DMS 273 treated with DMSO at 0.1 percent for 48 hours (cell line): ENCODE data around the gene SIRT7.
A peak's percentile ranks its signal among the peaks of the same experiment; 100 is the strongest.
"Not testable (repeated sequence)": the region's sequence is repeated elsewhere in the genome, so short reads cannot be mapped to it uniquely, and the experiment has no call there.

ENCODE experiments used
- DNase-seq: peaks from one replicate; lab custom pipeline; 2025; lab: John Stamatoyannopoulos, UW

SIRT7 gene

GRCh38 chr17:81918832-81919545 is 1.0 kb upstream of the SIRT7 start:
- no peak for DNase-seq

DNA sequence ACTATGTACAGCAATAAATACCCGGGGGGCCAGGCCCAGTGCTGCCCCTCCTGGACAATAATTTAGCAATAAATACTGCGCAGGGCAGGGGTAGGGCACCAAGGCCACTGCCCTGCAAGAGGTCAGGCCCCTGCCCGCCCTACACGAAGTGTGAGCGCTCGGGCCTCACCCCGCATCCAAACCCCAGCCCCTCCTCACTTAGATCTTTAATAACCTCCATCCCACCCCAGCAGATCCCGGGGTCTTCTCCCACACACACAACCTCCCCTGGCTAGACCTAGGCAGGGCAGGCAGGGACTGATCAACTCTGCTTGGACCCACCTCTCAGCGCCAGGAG is 325 bp upstream of the SIRT7 start:
- DNase-seq, result not testable (repeated sequence)

GRCh38 chr17:81916234-81917001 is 1.6 kb downstream of the SIRT7 start:
- DNase-seq, result no peak

GRCh38 chr17:81915331-81915730 is 2.6 kb downstream of the SIRT7 start:
- DNase-seq, result no peak

DNA sequence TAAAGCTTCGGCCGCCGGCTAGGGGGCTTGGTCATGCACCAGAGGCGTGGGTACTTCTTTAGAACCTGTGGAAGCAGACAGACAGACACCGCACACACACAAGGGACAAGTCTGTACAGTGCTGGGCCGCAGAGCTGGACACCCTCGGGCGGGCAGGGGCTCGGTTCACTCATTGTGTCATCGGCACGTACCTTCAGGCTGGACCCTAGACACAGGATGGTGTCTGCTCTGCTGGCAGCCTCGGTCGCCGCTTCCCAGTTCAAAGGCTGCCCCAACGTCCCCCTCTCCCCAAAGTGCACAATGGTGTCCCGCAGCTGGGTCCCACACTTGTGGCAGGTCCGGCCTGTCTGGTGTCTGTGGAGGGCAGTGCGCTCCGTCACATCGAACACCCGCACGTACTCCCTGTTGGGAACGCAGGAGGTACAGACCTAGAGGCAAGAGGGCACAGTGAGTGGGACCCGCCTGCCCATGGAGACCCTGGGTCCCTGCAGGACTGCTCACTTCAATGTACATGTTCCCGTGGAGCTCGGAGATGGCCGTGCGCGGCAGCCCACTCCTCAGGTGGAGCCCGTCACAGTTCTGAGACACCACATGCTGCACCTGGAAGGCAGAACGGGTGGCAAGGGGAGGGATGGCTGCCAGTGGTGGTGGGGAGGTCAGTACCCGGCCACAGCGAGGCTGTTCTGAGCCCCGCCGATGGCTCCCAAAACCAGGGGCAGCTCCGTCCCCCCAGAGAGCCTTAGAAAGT is 3.7 kb downstream of the SIRT7 start:
- DNase-seq, result no peak

DNA sequence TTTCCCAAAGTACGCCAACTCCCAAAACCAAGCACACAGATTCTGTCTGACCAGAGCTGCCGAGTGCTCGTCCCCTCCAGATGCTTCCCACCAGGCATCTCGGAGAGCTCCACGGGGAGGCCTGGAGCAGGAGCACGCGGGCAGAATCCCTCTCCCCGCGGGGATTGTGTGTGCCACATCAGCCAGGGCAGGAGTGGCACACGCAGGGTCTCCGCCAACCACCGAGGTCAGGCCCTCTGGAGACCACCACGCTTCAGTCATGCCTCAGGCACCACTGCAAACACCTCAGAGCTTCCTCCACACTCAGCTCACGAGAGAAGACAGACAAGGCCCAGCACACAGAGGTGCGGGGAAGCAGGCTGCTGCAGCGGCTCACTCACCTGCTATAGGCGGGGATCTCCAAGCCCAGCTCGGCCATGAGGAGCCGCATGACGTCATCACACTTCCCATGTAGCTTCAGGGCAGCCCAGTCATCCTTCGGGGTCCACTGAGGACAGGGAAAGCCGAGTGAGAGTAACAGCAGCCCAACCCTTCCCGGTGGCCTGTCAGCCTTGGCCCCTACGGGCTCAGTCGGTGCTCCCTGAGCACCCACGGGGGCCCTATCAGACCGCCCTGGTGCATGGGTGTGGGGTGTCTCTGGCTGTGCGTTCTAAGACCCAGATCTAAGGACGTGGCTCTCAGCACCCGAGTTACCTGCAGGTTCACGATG is 4.4 kb downstream of the SIRT7 start:
- no peak for DNase-seq

- DNase-seq, result no peak
Measured at GRCh38 chr17:81912441-81913309, 5.3 kb downstream of the SIRT7 start.

DNA sequence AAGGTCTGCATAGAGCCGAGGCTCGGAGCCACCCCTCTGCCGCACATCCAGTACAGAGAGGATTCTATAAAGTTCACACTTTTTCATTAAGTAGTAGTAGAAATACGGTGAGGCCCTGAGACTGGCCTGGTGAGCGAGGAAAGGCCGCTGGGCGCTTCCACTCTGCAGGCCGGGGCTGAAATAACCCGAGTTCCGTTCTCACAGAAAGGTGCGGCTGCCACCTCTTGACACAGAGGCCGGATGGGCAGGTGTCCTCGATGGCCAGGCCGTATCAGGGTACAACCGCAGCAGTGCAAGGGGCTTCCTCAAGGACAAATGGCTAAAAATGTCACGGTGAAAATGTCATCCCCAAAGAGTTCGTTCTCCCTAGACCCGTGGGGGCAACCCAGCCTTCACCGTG is 6.0 kb downstream of the SIRT7 start:
- DNase-seq, result no peak

GRCh38 chr17:81911277-81911961 is 6.6 kb downstream of the SIRT7 start, which contains the start of gene PCYT2:
PCYT2 (minus strand) TSS chr17:81911399; CDS start chr17:81911355, 44 bp downstream.
- DNase-seq, result peak; percentile 60

DNA sequence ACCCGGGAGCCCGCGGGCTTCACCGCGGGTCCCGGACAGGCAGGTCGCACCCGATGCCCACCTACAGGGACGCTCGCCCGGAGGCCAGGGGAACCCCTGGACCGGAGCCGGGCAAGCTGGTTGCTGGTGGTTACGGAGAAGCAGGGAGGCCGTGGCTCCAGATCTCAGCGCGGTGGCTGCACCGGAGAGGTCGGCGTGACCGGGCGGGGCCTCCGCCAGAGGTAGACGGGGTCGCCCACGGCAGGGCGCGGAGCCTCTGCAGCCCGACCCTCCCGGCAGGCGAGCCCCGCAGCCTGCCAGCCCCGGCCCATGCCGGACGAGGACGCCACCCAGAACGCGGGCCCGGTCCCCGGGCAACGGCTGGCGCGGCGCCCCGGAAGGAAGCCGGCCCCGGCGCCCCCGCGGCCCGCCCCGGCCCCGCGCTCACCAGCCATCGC is 7.1 kb downstream of the SIRT7 start:
- DNase-seq, result no peak

GRCh38 chr17:81909966-81910839 is 7.8 kb downstream of the SIRT7 start:
- no peak for DNase-seq

DNA sequence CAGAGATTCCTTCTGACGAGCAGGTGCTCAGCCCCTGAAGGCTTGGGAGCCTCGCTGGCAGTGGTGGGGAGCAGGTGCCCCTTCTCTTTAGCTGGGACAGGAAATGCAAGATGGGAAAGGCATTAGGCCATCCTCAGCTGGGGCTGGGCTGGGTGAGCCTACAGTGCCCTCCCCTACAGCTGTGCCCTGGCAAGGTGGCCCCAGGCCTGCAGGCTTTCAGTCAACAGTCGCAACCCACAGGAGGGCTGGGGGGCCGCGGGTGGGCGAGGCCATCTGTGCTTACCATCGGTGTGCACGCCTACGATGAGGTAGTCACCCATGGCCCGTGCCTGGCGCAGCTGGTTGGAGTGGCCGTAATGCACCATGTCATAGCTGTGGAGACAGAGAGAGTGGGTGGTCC is 8.7 kb downstream of the SIRT7 start:
- no peak for DNase-seq

DNA sequence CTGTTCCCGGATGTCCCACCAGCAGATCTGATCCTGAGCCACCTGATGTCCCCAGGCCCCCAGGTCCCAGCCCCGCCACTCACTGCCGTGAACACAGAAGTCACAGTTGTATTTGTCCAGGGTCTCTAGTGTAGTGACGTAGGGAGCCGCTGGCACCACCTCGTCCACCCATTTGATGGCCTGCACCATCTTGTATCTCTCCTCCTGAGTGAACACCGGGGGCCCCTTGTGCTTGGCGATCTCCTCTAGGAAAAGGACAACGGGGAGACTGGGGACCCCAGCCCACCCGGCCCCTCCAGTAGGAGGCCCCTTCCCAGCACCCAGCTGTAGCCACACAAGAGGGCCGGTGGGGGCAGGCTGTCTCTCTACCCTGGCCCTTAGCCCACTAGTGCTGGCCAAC is 9.2 kb downstream of the SIRT7 start:
- DNase-seq, result no peak

GRCh38 chr17:81907219-81908145 is 10.5 kb downstream of the SIRT7 start:
- no peak for DNase-seq

DNA sequence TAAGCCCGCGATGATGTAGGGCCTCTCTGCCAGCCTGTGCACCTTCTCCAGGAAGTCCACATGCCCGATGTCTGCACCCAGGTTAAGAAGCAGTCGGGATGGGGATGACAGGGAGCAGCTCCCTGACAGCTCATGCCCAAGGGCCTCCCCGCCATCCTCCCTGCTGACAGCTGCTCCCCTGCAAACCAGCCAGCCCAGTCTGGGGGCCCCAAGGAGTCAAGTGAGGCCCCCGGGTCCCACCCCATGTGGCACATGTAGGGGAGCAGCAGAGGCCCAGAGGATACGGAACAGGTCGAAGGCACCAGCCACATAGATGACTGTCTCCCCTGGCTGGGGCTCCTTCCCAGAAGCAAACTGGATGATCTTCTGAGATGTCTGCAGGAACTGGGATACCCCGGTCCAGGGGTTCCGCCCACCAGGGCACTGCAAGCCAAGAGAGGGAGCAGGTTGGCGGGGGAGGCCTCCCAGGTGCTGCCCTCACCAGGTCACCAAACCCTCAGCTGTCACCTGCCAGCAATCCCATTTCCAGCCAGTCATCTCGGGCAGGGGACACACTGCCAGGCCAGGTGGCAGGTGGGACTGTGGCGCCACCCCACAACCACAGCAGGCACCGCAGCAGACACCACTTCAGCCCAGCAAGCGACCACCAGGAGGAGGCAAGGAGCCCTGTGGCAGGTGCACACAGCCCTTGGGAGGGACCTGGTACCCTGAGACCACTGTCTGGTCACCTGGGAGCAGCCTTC is 11.3 kb downstream of the SIRT7 start:
- DNase-seq, result no peak

DNA sequence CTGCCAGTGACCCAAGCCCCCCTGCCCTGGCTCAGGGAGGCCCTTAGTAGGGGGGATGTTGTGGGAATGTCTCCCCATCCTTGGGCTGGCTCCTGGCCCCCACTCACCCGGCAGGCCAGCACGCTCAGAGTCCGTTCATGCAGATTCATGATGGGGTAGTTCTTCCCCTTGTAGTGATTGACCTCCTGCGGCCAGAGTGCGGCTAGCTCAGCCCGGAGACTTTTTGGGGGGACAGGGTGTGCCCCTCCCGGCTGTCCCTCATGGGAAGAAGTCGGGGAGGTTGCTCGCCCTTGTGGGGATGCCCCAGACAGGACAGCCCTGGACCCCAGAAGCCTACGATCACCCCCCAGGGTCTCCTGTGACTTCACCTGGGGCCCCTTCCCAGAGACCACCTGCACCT is 12.0 kb downstream of the SIRT7 start:
- DNase-seq, result no peak

DNA sequence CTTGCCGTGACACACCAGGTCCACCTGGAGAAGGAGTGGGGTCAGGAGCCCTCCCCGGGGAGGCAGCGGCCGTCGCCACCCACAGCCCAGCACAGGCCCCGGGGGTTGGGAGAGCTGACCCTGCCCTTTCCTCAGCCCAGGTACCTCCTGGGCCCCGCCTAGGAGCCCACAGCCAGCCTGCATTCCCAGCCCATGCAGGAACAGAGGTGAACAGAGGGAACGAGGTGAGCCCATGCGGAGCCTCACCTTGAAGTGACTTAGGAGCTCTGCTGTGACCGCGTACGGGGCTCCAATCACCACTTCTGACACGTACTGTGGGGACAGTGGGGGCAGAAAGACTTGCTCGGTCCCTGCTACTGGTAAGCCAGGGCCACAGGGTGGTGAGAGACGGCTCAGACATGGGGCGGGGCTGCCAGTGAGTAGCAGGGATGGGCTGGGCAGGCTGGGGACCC is 12.5 kb downstream of the SIRT7 start:
- no peak for DNase-seq
